ENCODE data around the gene PKN2.

- TF ChIP-seq CTCF (IDR thresholded peaks at IDR 0.05) (no peak), POLR2AphosphoS5 (IDR thresholded peaks at IDR 0.05; ENCODE audit: low read depth, low read length) (no peak), SIN3A (IDR thresholded peaks at IDR 0.05; ENCODE audit: borderline replicate concordance, insufficient read depth, low read depth, low read length) (no peak)
- TF ChIP-seq, protein P1, sequence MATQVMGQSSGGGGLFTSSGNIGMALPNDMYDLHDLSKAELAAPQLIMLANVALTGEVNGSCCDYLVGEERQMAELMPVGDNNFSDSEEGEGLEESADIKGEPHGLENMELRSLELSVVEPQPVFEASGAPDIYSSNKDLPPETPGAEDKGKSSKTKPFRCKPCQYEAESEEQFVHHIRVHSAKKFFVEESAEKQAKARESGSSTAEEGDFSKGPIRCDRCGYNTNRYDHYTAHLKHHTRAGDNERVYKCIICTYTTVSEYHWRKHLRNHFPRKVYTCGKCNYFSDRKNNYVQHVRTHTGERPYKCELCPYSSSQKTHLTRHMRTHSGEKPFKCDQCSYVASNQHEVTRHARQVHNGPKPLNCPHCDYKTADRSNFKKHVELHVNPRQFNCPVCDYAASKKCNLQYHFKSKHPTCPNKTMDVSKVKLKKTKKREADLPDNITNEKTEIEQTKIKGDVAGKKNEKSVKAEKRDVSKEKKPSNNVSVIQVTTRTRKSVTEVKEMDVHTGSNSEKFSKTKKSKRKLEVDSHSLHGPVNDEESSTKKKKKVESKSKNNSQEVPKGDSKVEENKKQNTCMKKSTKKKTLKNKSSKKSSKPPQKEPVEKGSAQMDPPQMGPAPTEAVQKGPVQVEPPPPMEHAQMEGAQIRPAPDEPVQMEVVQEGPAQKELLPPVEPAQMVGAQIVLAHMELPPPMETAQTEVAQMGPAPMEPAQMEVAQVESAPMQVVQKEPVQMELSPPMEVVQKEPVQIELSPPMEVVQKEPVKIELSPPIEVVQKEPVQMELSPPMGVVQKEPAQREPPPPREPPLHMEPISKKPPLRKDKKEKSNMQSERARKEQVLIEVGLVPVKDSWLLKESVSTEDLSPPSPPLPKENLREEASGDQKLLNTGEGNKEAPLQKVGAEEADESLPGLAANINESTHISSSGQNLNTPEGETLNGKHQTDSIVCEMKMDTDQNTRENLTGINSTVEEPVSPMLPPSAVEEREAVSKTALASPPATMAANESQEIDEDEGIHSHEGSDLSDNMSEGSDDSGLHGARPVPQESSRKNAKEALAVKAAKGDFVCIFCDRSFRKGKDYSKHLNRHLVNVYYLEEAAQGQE (IDR thresholded peaks at IDR 0.05; ENCODE audit: insufficient read depth in 1 of 2, low read depth in 2 of 2, low read length in 1 of 2), result no peak
Observed at GRCh38 chr1:88730995-88731394, 46.9 kb downstream of the PKN2 start.
